Measurements from ENCODE around the gene P2RY11. TPM values are rescaled to one million over a fixed set of nuclear protein-coding genes. Genes with fewer than 3 reads are reported as not detected.
A peak's percentile ranks its signal among the peaks of the same experiment; 100 is the strongest.

Gene P2RY11
- total RNA-seq, 2 donors from 2014 or later: 2.9 to 3.6 TPM

GRCh38 chr19:10124429-10124828 is 12.9 kb downstream of the P2RY11 start:
- no peaks in the 10 kb centered on the region for H3K36me3 ChIP-seq (replicated peaks in 1 of 2; ENCODE audit: insufficient read depth in 1 of 2, low read depth in 2 of 2)
- DNase-seq (no peak), ATAC-seq (no peak)
- no peaks in the 10 kb centered on the region for H3K27me3 ChIP-seq
- no peaks in the 10 kb centered on the region for H3K9me3 ChIP-seq
- TF ChIP-seq, protein P1, sequence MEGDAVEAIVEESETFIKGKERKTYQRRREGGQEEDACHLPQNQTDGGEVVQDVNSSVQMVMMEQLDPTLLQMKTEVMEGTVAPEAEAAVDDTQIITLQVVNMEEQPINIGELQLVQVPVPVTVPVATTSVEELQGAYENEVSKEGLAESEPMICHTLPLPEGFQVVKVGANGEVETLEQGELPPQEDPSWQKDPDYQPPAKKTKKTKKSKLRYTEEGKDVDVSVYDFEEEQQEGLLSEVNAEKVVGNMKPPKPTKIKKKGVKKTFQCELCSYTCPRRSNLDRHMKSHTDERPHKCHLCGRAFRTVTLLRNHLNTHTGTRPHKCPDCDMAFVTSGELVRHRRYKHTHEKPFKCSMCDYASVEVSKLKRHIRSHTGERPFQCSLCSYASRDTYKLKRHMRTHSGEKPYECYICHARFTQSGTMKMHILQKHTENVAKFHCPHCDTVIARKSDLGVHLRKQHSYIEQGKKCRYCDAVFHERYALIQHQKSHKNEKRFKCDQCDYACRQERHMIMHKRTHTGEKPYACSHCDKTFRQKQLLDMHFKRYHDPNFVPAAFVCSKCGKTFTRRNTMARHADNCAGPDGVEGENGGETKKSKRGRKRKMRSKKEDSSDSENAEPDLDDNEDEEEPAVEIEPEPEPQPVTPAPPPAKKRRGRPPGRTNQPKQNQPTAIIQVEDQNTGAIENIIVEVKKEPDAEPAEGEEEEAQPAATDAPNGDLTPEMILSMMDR (IDR thresholded peaks at IDR 0.05): no peak
- TF ChIP-seq POLR2A (IDR thresholded peaks at IDR 0.05): no peak
- WGBS, 2 donors: 94 to 97% methylated on average over 7 of the region's 7 CpGs
- no peak overlapping the region for H3K4me3 ChIP-seq
- H3K4me1 ChIP-seq: no peaks in the 10 kb centered on the region
- intact Hi-C loops (cut with DNase I): no loop called here
- H3K27ac ChIP-seq: no peak overlapping the region

DNA sequence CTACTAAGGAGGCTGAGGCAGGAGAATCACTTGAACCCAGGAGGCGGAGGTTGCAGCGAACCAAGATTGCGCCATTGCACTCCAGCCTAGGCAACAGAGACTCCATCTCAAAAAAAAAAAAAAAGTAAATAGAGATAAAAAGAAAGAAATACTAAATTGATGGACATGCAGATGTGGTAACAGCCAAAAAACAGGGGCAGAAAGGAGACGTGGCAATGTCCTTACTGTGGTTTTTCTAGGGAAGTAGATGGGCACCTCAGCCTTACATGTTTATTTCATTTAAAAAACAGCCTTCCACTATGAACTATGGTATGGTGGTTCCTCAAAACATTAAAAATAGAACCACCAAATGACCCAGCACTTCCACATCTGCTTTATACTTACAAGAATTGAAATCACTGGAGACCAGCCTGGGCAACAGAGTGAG is 14.7 kb downstream of the P2RY11 start:
- H3K27me3 ChIP-seq: no peaks in the 10 kb centered on the region
- DNase-seq: no peak
- peak overlapping the region in 1 of 4 donors; percentile 68 for H3K27ac ChIP-seq
- intact Hi-C loops (cut with DNase I): no loop called here
- TF ChIP-seq, protein P1 (IDR thresholded peaks at IDR 0.05): no peak
- TF ChIP-seq POLR2A (IDR thresholded peaks at IDR 0.05): no peak
- no peak overlapping the region for H3K4me3 ChIP-seq
- ATAC-seq: no peak
- WGBS, 2 donors: 80 to 98% methylated on average over 4 of the region's 4 CpGs
- H3K9me3 ChIP-seq: no peaks in the 10 kb centered on the region
- no peaks in the 10 kb centered on the region for H3K36me3 ChIP-seq (replicated peaks in 1 of 2; ENCODE audit: insufficient read depth in 1 of 2, low read depth in 2 of 2)
- H3K4me1 ChIP-seq: no peaks in the 10 kb centered on the region

GRCh38 chr19:10132905-10133304 is 21.4 kb downstream of the P2RY11 start:
- WGBS, 2 donors: 92% methylated on average over 7 of the region's 7 CpGs

GRCh38 chr19:10133596-10133995 is 22.1 kb downstream of the P2RY11 start:
- no peak for DNase-seq
- Histone ChIP-seq H3K4me1 (no peaks in the 10 kb centered on the region), H3K27me3 (no peaks in the 10 kb centered on the region), H3K9me3 (no peaks in the 10 kb centered on the region), H3K27ac (no peak overlapping the region), H3K36me3 (replicated peaks in 1 of 2; ENCODE audit: insufficient read depth in 1 of 2, low read depth in 2 of 2) (peaks cover 0 to 10% of the 10 kb centered on the region in 2 donors), H3K4me3 (no peak overlapping the region)
- no peak for TF ChIP-seq POLR2A (IDR thresholded peaks at IDR 0.05)
- TF ChIP-seq, protein P1 (IDR thresholded peaks at IDR 0.05): no peak
- WGBS, 2 donors: 86 to 89% methylated on average over 11 of the region's 11 CpGs
- ATAC-seq: no peak
- intact Hi-C loops (cut with DNase I): no loop called here

More at GRCh38 chr19:10132905-10133304, 21.4 kb downstream of the P2RY11 start:
- H3K27ac ChIP-seq: no peak overlapping the region
- no peak overlapping the region for H3K4me3 ChIP-seq
- TF ChIP-seq, protein P1 (IDR thresholded peaks at IDR 0.05): no peak
- no peaks in the 10 kb centered on the region for H3K4me1 ChIP-seq
- H3K36me3 ChIP-seq (replicated peaks in 1 of 2; ENCODE audit: insufficient read depth in 1 of 2, low read depth in 2 of 2): peaks cover 0 to 7% of the 10 kb centered on the region in 2 donors
- ATAC-seq (no peak), DNase-seq (no peak)
- intact Hi-C loops (cut with DNase I): no loop called here
- H3K9me3 ChIP-seq: no peaks in the 10 kb centered on the region
- no peaks in the 10 kb centered on the region for H3K27me3 ChIP-seq

DNA sequence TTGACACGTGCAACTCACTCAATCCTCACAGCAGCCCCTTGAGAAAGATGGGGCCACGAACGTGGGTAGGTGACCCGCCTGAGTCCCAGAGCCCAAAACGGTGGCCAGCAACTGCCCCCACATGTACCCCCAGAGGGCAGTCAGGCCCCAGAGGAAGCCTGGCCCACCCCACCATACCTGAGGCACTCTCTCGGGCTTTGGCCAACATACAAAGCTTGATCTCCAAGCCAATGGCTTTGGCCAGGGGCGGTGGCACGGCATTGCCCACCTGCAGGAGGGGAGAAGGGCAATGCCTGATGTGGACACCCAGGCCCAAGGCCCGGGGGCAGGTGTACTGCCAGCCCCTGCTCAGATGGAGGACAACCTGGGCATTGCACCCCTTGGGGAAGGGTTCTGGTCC is 22.5 kb downstream of the P2RY11 start:
- Histone ChIP-seq H3K27me3 (no peaks in the 10 kb centered on the region), H3K9me3 (no peaks in the 10 kb centered on the region), H3K27ac (no peak overlapping the region), H3K4me1 (no peaks in the 10 kb centered on the region), H3K36me3 (replicated peaks in 1 of 2; ENCODE audit: insufficient read depth in 1 of 2, low read depth in 2 of 2) (peaks cover 0 to 10% of the 10 kb centered on the region in 2 donors), H3K4me3 (no peak overlapping the region)
- WGBS, 2 donors: 95% methylated on average over 9 of the region's 9 CpGs; no CpG with 5 or more reads in 1 of the 2 donors
- ATAC-seq (no peak), DNase-seq (no peak)
- TF ChIP-seq POLR2A (IDR thresholded peaks at IDR 0.05): no peak
- TF ChIP-seq, protein P1 (IDR thresholded peaks at IDR 0.05): no peak
- intact Hi-C loops (cut with DNase I): no loop called here

Data from body of pancreas (tissue), 4 donors.